GM23338 (cell line): ENCODE measurements around the gene SFTA2. TPM values are rescaled to one million over a fixed set of nuclear protein-coding genes. Genes with fewer than 3 reads are reported as not detected.

ENCODE experiments used
- ATAC-seq: fragments of 200-7000 bp; cut with Tn5 transposase; 3 replicates; pipeline ENCODE4 v1.9.1; 2020
- DNase-seq: peaks from one replicate; pipeline ENCODE4 v3.0.0-alpha.2; 2015; ENCODE audit warnings: low spot score
- H2AFZ ChIP-seq: fragments of 200-600 bp; sonication (generic); 2 replicates; pipeline ENCODE4 v1.8.0; 2016; ENCODE audit warnings: antibody characterized with exemption, mild to moderate bottlenecking, moderate library complexity
- H3F3A ChIP-seq: fragments of 200-600 bp; sonication (generic); replicated peaks from 2 replicates; pipeline ENCODE4 v1.8.0; 2017; ENCODE audit warnings: antibody characterized with exemption, mixed run types, low read depth
- H3K27ac ChIP-seq: fragments of 200-600 bp; sonication (generic); 2 replicates; pipeline ENCODE4 v1.6.1; 2016; ENCODE audit warnings: low read depth
- H3K27me3 ChIP-seq: fragments of 200-600 bp; sonication (generic); 2 replicates; pipeline ENCODE4 v1.8.0; 2016; ENCODE audit warnings: mild to moderate bottlenecking, mixed run types, moderate library complexity; ENCODE audit not compliant: insufficient read depth
- H3K36me3 ChIP-seq: fragments of 200-600 bp; sonication (generic); 2 replicates; pipeline ENCODE4 v1.8.0; 2016; ENCODE audit warnings: mild to moderate bottlenecking; ENCODE audit not compliant: insufficient read depth
- H3K4me1 ChIP-seq: fragments of 200-600 bp; sonication (generic); 2 replicates; pipeline ENCODE4 v1.8.0; 2016; ENCODE audit warnings: mild to moderate bottlenecking, moderate library complexity; ENCODE audit not compliant: insufficient read depth
- H3K4me2 ChIP-seq: fragments of 200-600 bp; sonication (generic); 2 replicates; pipeline ENCODE4 v1.7.1; 2017; ENCODE audit warnings: mixed run types
- H3K4me3 ChIP-seq: fragments of 200-600 bp; sonication (generic); 2 replicates; pipeline ENCODE4 v1.6.1; 2016; ENCODE audit warnings: mixed run types
- H3K79me2 ChIP-seq: fragments of 200-600 bp; sonication (generic); replicated peaks from 2 replicates; pipeline ENCODE4 v1.8.0; 2017; ENCODE audit warnings: mild to moderate bottlenecking; ENCODE audit not compliant: insufficient read depth
- H3K9me2 ChIP-seq: fragments of 200-600 bp; sonication (generic); 2 replicates; pipeline ENCODE4 v1.8.0; 2017; ENCODE audit not compliant: insufficient read depth
- H4K20me1 ChIP-seq: fragments of 200-600 bp; sonication (generic); replicated peaks from 2 replicates; pipeline ENCODE4 v1.8.0; 2017; ENCODE audit warnings: mild to moderate bottlenecking; ENCODE audit not compliant: insufficient read depth
- H3K27ac Mint-ChIP-seq: 2 replicates; pipeline ENCODE4 v1.8.0; 2020; ENCODE audit warnings: inconsistent platforms, mild to moderate bottlenecking, moderate library complexity, mixed read lengths
- H3K27me3 Mint-ChIP-seq: 3 replicates; pipeline ENCODE4 v1.8.0; 2022; ENCODE audit warnings: low read depth, mild to moderate bottlenecking, moderate library complexity, mixed read lengths, inconsistent platforms; ENCODE audit not compliant: insufficient read depth, poor library complexity
- H3K36me3 Mint-ChIP-seq: 3 replicates; pipeline ENCODE4 v1.8.0; 2021; ENCODE audit warnings: low read depth, mild to moderate bottlenecking, inconsistent platforms, moderate library complexity, mixed read lengths
- H3K4me1 Mint-ChIP-seq: 3 replicates; pipeline ENCODE4 v1.8.0; 2020; ENCODE audit warnings: mild to moderate bottlenecking, inconsistent platforms, mixed read lengths
- H3K4me3 Mint-ChIP-seq: 3 replicates; pipeline ENCODE4 v1.8.0; 2021; ENCODE audit warnings: moderate library complexity, mild to moderate bottlenecking, inconsistent platforms, mixed read lengths
- H3K9me3 Mint-ChIP-seq: 3 replicates; pipeline ENCODE4 v1.8.0; 2020; ENCODE audit warnings: moderate library complexity, mild to moderate bottlenecking, inconsistent platforms, mixed read lengths
- EZH2phosphoT487 ChIP-seq: fragments of 200-600 bp; sonication (generic); IDR thresholded peaks from one replicate; pipeline ENCODE4 v1.8.1; 2018; ENCODE audit warnings: antibody characterized with exemption; ENCODE audit not compliant: unreplicated experiment
- NANOG ChIP-seq: IDR thresholded peaks from 2 replicates; pipeline ENCODE4 v1.6.1; 2016; ENCODE audit warnings: antibody characterized with exemption, borderline replicate concordance
- POLR2AphosphoS5 ChIP-seq: IDR thresholded peaks from 2 replicates; pipeline ENCODE4 v1.6.1; 2016; ENCODE audit warnings: antibody characterized with exemption, low read depth
- STAT1 ChIP-seq: IDR thresholded peaks from one replicate; pipeline ENCODE4 v1.6.1; 2016; ENCODE audit warnings: antibody characterized with exemption; ENCODE audit not compliant: unreplicated experiment
- ZNF114 ChIP-seq: fragments of 250-450 bp; sonication (Bioruptor Pico); IDR thresholded peaks from 2 replicates; pipeline ENCODE4 v1.5.0; 2020; ENCODE audit warnings: mild to moderate bottlenecking, moderate library complexity
- ZNF331 ChIP-seq: fragments of 250-450 bp; sonication (Bioruptor Pico); IDR thresholded peaks from 2 replicates; pipeline ENCODE4 v1.5.0; 2020; ENCODE audit warnings: low read depth, mild to moderate bottlenecking, moderate library complexity
- polyA plus RNA-seq: library from polyadenylated mRNA; unstranded; fragments of >200 nt; fragmentation: Nextera tagmentation; extraction: Ambion mirVana; gene quantifications from 2 replicates; pipeline ENCODE4 v1.2.1, GENCODE V29; 2016
- total RNA-seq: library from RNA; depleted of rRNA; stranded (reverse); fragments of >200 nt; shearing (Covaris generic); gene quantifications from 2 replicates; pipeline ENCODE4 v1.2.3, GENCODE V29; 2014
- TF ChIP-seq, protein P1 (sequence below): IDR thresholded peaks from one replicate; pipeline ENCODE4 v1.6.1; 2018; ENCODE audit warnings: antibody characterized with exemption; ENCODE audit not compliant: unreplicated experiment
- TF ChIP-seq, protein P2 (sequence below): fragments of 250-450 bp; sonication (Bioruptor Pico); IDR thresholded peaks from 2 replicates; pipeline ENCODE4 v1.5.0; 2020; ENCODE audit warnings: mild to moderate bottlenecking, moderate library complexity
- TF ChIP-seq, protein P3 (sequence below): IDR thresholded peaks from 2 replicates; pipeline ENCODE4 v1.6.1; 2016; ENCODE audit warnings: antibody characterized with exemption

Gene SFTA2
- total and polyA plus RNA-seq, 2 experiments from 2014 or later, result not detected

- H2AFZ ChIP-seq, result no peak overlapping the region
- peaks cover 3% of the 10 kb centered on the region for H3K27me3 Mint-ChIP-seq
- no peak overlapping the region for H3K4me2 ChIP-seq
- DNase-seq (no peak), ATAC-seq (no peak)
- no peak overlapping the region for H3K27ac ChIP-seq
- H4K20me1 ChIP-seq, result peaks cover 4% of the 10 kb centered on the region; the same call in 1 of the 2 replicates
- H3K79me2 ChIP-seq, result peaks cover 1% of the 10 kb centered on the region; the same call in 1 of the 2 replicates
- no peaks in the 10 kb centered on the region for H3K4me1 ChIP-seq
- no peaks in the 10 kb centered on the region for H3K9me3 Mint-ChIP-seq
- no peak overlapping the region for H3K27ac Mint-ChIP-seq
- H3F3A ChIP-seq, result 0 out of 2 replicates have a peak, but pooled peaks cover under 1% of the 10 kb centered on the region
- H3K4me3 Mint-ChIP-seq, result no peak overlapping the region
- peaks cover 9% of the 10 kb centered on the region for H3K4me1 Mint-ChIP-seq
- H3K9me2 ChIP-seq, result no peaks in the 10 kb centered on the region
- no peak for TF ChIP-seq ZNF331
- TF ChIP-seq ZNF114, result no peak
- TF ChIP-seq, protein P1, sequence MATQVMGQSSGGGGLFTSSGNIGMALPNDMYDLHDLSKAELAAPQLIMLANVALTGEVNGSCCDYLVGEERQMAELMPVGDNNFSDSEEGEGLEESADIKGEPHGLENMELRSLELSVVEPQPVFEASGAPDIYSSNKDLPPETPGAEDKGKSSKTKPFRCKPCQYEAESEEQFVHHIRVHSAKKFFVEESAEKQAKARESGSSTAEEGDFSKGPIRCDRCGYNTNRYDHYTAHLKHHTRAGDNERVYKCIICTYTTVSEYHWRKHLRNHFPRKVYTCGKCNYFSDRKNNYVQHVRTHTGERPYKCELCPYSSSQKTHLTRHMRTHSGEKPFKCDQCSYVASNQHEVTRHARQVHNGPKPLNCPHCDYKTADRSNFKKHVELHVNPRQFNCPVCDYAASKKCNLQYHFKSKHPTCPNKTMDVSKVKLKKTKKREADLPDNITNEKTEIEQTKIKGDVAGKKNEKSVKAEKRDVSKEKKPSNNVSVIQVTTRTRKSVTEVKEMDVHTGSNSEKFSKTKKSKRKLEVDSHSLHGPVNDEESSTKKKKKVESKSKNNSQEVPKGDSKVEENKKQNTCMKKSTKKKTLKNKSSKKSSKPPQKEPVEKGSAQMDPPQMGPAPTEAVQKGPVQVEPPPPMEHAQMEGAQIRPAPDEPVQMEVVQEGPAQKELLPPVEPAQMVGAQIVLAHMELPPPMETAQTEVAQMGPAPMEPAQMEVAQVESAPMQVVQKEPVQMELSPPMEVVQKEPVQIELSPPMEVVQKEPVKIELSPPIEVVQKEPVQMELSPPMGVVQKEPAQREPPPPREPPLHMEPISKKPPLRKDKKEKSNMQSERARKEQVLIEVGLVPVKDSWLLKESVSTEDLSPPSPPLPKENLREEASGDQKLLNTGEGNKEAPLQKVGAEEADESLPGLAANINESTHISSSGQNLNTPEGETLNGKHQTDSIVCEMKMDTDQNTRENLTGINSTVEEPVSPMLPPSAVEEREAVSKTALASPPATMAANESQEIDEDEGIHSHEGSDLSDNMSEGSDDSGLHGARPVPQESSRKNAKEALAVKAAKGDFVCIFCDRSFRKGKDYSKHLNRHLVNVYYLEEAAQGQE, result no peak
- no peak for TF ChIP-seq STAT1
- TF ChIP-seq, protein P2, sequence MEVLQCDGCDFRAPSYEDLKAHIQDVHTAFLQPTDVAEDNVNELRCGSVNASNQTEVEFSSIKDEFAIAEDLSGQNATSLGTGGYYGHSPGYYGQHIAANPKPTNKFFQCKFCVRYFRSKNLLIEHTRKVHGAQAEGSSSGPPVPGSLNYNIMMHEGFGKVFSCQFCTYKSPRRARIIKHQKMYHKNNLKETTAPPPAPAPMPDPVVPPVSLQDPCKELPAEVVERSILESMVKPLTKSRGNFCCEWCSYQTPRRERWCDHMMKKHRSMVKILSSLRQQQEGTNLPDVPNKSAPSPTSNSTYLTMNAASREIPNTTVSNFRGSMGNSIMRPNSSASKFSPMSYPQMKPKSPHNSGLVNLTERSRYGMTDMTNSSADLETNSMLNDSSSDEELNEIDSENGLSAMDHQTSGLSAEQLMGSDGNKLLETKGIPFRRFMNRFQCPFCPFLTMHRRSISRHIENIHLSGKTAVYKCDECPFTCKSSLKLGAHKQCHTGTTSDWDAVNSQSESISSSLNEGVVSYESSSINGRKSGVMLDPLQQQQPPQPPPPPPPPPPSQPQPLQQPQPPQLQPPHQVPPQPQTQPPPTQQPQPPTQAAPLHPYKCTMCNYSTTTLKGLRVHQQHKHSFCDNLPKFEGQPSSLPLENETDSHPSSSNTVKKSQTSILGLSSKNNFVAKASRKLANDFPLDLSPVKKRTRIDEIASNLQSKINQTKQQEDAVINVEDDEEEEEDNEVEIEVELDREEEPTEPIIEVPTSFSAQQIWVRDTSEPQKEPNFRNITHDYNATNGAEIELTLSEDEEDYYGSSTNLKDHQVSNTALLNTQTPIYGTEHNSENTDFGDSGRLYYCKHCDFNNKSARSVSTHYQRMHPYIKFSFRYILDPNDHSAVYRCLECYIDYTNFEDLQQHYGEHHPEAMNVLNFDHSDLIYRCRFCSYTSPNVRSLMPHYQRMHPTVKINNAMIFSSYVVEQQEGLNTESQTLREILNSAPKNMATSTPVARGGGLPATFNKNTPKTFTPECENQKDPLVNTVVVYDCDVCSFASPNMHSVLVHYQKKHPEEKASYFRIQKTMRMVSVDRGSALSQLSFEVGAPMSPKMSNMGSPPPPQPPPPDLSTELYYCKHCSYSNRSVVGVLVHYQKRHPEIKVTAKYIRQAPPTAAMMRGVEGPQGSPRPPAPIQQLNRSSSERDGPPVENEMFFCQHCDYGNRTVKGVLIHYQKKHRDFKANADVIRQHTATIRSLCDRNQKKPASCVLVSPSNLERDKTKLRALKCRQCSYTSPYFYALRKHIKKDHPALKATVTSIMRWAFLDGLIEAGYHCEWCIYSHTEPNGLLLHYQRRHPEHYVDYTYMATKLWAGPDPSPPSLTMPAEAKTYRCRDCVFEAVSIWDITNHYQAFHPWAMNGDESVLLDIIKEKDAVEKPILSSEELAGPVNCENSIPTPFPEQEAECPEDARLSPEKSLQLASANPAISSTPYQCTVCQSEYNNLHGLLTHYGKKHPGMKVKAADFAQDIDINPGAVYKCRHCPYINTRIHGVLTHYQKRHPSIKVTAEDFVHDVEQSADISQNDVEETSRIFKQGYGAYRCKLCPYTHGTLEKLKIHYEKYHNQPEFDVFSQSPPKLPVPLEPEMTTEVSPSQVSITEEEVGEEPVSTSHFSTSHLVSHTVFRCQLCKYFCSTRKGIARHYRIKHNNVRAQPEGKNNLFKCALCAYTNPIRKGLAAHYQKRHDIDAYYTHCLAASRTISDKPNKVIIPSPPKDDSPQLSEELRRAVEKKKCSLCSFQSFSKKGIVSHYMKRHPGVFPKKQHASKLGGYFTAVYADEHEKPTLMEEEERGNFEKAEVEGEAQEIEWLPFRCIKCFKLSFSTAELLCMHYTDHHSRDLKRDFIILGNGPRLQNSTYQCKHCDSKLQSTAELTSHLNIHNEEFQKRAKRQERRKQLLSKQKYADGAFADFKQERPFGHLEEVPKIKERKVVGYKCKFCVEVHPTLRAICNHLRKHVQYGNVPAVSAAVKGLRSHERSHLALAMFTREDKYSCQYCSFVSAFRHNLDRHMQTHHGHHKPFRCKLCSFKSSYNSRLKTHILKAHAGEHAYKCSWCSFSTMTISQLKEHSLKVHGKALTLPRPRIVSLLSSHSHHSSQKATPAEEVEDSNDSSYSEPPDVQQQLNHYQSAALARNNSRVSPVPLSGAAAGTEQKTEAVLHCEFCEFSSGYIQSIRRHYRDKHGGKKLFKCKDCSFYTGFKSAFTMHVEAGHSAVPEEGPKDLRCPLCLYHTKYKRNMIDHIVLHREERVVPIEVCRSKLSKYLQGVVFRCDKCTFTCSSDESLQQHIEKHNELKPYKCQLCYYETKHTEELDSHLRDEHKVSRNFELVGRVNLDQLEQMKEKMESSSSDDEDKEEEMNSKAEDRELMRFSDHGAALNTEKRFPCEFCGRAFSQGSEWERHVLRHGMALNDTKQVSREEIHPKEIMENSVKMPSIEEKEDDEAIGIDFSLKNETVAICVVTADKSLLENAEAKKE, result no peak
- TF ChIP-seq, protein P3, sequence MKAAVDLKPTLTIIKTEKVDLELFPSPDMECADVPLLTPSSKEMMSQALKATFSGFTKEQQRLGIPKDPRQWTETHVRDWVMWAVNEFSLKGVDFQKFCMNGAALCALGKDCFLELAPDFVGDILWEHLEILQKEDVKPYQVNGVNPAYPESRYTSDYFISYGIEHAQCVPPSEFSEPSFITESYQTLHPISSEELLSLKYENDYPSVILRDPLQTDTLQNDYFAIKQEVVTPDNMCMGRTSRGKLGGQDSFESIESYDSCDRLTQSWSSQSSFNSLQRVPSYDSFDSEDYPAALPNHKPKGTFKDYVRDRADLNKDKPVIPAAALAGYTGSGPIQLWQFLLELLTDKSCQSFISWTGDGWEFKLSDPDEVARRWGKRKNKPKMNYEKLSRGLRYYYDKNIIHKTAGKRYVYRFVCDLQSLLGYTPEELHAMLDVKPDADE, result no peak
- no peak for TF ChIP-seq POLR2AphosphoS5
- no peak for TF ChIP-seq EZH2phosphoT487
- TF ChIP-seq NANOG, result no peak
- no peak overlapping the region for H3K4me3 ChIP-seq
- H3K36me3 Mint-ChIP-seq, result peaks cover 75% of the 10 kb centered on the region
- peaks cover 12% of the 10 kb centered on the region for H3K36me3 ChIP-seq
- no peaks in the 10 kb centered on the region for H3K27me3 ChIP-seq
Observed at GRCh38 chr6:30895343-30895742, 36.6 kb downstream of the SFTA2 start.
